HEK293T (cell line): Measurements from ENCODE around the gene MAST3.

Source experiments
- CTCF ChIA-PET: fragments of 350-600 bp; formaldehyde crosslinking; extraction: SDS; loops from one replicate; lab custom pipeline; 2021; ENCODE audit warnings: antibody characterized with exemption, inconsistent platforms; lab: Yijun Ruan, JAX
- POLR2A ChIA-PET: fragments of 350-600 bp; formaldehyde crosslinking; extraction: SDS; loops from one replicate; lab custom pipeline; 2020; ENCODE audit warnings: antibody characterized with exemption, inconsistent platforms; lab: Yijun Ruan, JAX
- DNase-seq: peaks from one replicate; pipeline ENCODE4 v3.0.0; 2012; ENCODE audit warnings: mixed read lengths; ENCODE audit errors: extremely low spot score
- ARNT ChIP-seq: fragments of 450-650 bp; IDR thresholded peaks from 2 replicates; pipeline ENCODE4 v1.6.1; 2017; ENCODE audit warnings: mild to moderate bottlenecking
- BHLHE40 ChIP-seq: fragments of 450-650 bp; IDR thresholded peaks from 2 replicates; pipeline ENCODE4 v1.6.1; 2016; ENCODE audit warnings: mild to moderate bottlenecking, moderate library complexity, borderline replicate concordance
- CTBP1 ChIP-seq: fragments of 450-650 bp; IDR thresholded peaks from 2 replicates; pipeline ENCODE4 v1.6.1; 2016; ENCODE audit warnings: borderline replicate concordance
- ELF4 ChIP-seq: fragments of 450-650 bp; IDR thresholded peaks from 2 replicates; pipeline ENCODE4 v1.6.1; 2017; ENCODE audit warnings: antibody characterized with exemption
- FOXA1 ChIP-seq: fragments of 450-650 bp; IDR thresholded peaks from 2 replicates; pipeline ENCODE4 v1.6.1; 2016; ENCODE audit warnings: mild to moderate bottlenecking
- FOXK2 ChIP-seq: fragments of 450-650 bp; IDR thresholded peaks from 2 replicates; pipeline ENCODE4 v1.6.1; 2016; ENCODE audit warnings: mild to moderate bottlenecking
- FOXM1 ChIP-seq: fragments of 450-650 bp; IDR thresholded peaks from 2 replicates; pipeline ENCODE4 v1.6.1; 2017; ENCODE audit warnings: mild to moderate bottlenecking, borderline replicate concordance
- HDGF ChIP-seq: fragments of 450-650 bp; IDR thresholded peaks from 2 replicates; pipeline ENCODE4 v1.6.1; 2017; ENCODE audit warnings: antibody characterized with exemption, borderline replicate concordance
- L3MBTL2 ChIP-seq: fragments of 450-650 bp; conservative IDR thresholded peaks from 2 replicates; pipeline ENCODE4 v1.6.1; 2016; ENCODE audit warnings: mild to moderate bottlenecking
- LEF1 ChIP-seq: fragments of 450-650 bp; IDR thresholded peaks from 2 replicates; pipeline ENCODE4 v1.6.1; 2017; ENCODE audit warnings: mild to moderate bottlenecking, borderline replicate concordance
- NFRKB ChIP-seq: fragments of 450-650 bp; IDR thresholded peaks from 2 replicates; pipeline ENCODE4 v1.6.1; 2016; ENCODE audit warnings: mild to moderate bottlenecking, moderate library complexity
- SP1 ChIP-seq: fragments of 450-650 bp; IDR thresholded peaks from 2 replicates; pipeline ENCODE4 v1.6.1; 2017
- SUZ12 ChIP-seq: fragments of 450-650 bp; IDR thresholded peaks from 2 replicates; pipeline ENCODE4 v1.6.1; 2016; ENCODE audit warnings: mild to moderate bottlenecking
- TARDBP ChIP-seq: fragments of 450-650 bp; IDR thresholded peaks from 2 replicates; pipeline ENCODE4 v1.6.1; 2016
- ZNF384 ChIP-seq: fragments of 450-650 bp; IDR thresholded peaks from 2 replicates; pipeline ENCODE4 v1.6.1; 2016
- TF ChIP-seq, protein P1 (sequence below): fragments of 450-650 bp; IDR thresholded peaks from 2 replicates; pipeline ENCODE4 v1.6.1; 2016

The MAST3 gene

DNA sequence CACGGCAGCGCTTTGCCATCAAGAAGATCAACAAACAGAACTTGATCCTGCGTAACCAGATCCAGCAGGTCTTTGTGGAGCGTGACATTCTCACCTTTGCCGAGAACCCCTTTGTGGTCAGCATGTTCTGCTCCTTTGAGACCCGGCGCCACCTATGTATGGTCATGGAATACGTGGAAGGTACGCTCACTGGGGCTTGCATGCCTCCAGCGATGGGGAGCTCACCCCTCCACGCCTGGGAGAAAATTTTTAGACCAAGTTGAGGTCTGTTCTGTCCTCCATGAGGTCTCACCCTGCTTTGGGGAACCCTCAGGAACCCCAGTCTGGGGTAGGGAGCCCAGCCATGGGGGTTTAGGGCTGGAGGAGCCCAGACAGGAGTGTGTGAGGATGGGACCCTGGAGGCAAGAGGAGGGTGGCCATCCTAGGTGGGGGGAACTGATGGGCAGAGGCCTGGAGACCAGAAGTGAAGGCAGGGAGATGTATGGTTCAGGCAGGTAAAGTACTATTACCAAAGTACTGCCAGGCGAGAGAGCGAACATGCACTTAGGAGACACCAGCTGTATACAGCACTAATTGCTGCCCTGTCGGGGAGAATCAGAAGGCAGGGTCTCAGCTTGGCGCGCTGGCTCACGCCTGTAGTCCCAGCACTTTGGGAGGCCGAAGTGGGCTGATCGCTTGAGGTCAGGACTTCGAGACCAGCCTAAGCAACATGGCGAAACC lies 33.1 kb downstream of the MAST3 start:
- no peak for DNase-seq
- POLR2A ChIA-PET = no interaction called here
- CTCF ChIA-PET = no interaction called here
- TF ChIP-seq LEF1 (no peak), CTBP1 (no peak), NFRKB (no peak), SUZ12 (no peak), HDGF (no peak), FOXA1 (no peak), ARNT (no peak), ZNF384 (no peak), ELF4 (no peak), FOXK2 (no peak), FOXM1 (no peak)
- TF ChIP-seq, protein P1, sequence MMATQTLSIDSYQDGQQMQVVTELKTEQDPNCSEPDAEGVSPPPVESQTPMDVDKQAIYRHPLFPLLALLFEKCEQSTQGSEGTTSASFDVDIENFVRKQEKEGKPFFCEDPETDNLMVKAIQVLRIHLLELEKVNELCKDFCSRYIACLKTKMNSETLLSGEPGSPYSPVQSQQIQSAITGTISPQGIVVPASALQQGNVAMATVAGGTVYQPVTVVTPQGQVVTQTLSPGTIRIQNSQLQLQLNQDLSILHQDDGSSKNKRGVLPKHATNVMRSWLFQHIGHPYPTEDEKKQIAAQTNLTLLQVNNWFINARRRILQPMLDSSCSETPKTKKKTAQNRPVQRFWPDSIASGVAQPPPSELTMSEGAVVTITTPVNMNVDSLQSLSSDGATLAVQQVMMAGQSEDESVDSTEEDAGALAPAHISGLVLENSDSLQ = no peak

DNA sequence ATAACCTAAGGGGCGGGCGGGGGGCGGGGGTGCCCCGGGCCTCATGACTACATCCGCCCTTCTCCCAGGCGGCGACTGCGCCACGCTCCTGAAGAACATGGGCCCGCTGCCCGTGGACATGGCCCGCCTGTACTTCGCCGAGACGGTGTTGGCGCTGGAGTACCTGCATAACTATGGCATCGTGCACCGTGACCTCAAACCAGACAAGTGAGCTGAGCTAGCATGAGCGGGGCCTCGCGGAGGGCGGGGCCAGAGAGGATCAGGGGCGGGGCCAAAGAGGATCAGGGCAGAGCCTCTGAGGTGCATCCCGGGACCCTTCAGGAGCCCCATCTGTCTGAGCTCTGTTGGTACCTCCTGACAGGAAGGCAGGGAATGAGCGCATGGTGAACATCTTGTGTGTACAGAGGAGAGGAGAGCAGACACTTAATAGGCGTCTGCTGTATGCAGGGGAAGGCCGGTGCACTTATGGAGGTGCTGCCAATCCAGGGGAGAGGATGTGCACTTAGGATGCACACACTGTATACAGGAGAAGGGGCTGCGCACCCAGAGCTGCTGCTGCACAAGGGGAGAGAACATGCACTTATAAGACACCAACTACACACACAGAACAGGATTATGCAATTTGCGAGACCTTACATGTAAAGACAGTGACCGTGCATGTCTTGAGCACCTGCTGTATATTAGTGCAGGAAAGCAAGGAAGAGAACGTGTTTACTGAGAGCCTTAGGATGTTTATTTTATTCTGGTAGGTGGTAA lies 34.4 kb downstream of the MAST3 start:
- no peak for DNase-seq
- TF ChIP-seq TARDBP (no peak), FOXK2 (no peak), NFRKB (no peak), CTBP1 (no peak)
- TF ChIP-seq, protein P1 = no peak
- ChIA-PET CTCF (interaction anchor here (1.8 kb wide), 1 partner anchor 18 kb away, joined by 5 read pairs; no protein-coding TSS in a partner anchor), POLR2A (no interaction called here)

DNA sequence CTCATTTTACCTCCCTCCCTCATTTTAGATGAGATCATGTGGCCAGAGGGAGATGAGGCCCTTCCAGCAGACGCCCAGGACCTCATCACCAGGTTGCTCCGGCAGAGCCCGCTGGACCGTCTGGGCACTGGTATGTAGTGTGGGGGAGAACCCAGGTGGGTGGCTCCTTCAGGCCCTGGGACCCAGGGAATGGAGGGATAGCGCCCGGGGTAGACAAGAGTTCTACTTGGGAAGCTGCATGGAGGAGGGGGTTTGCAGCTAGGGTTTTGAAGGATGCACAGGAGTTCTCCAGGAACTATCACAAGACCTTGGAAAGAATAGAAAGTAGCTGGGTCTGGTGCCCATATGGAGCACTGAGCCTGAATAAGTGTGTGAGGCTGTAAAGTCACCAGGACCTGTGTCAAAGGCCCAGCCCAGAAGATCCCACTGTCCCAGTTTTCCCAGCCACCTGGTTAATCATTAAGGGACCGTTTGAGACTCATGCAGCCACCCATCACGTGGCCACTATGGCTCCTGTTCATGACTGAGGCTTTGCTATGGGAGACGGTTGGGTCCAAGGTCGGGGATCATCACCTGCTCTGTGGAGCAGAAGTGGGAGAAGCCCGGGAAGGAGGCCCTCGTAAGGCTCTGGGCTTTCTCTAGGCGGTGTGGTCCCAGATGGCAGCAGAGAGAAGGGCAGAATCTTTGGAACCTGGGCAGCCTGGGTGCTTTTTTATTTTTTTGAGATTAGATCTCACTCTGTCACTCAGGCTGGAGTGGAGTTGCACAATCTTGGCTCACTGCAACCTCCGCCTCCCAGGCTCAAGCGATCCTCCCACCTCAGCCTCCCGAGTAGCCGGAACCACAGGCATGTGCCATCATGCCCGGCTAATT lies 38.4 kb downstream of the MAST3 start:
- ChIA-PET CTCF (interaction anchor here (1.1 kb wide), 1 partner anchor 23 kb away, joined by 3 read pairs; no protein-coding TSS in a partner anchor), POLR2A (no interaction called here)
- TF ChIP-seq LEF1 = no peak
- no peak for TF ChIP-seq L3MBTL2
- no peak for TF ChIP-seq HDGF
- TF ChIP-seq FOXK2 = no peak
- no peak for TF ChIP-seq BHLHE40
- TF ChIP-seq TARDBP = no peak
- TF ChIP-seq, protein P1 = no peak
- no peak for TF ChIP-seq CTBP1
- no peak for TF ChIP-seq ARNT
- TF ChIP-seq FOXM1 = no peak
- no peak for TF ChIP-seq SUZ12
- TF ChIP-seq ZNF384 = no peak
- TF ChIP-seq FOXA1 = no peak
- no peak for TF ChIP-seq SP1
- no peak for TF ChIP-seq NFRKB
- no peak for DNase-seq

- POLR2A ChIA-PET = no interaction called here
- no peak for DNase-seq
- no peak for TF ChIP-seq ARNT
- no peak for TF ChIP-seq SUZ12
- TF ChIP-seq ZNF384 = no peak
- no peak for TF ChIP-seq FOXK2
- CTCF ChIA-PET = interaction anchor here (0.5 to 1.0 kb wide), 2 partner anchors 15 to 34 kb away, joined by 3 read pairs; partner anchors contain the start of gene PIK3R2
Observed at GRCh38 chr19:18137242-18137641, 39.7 kb downstream of the MAST3 start.

DNA sequence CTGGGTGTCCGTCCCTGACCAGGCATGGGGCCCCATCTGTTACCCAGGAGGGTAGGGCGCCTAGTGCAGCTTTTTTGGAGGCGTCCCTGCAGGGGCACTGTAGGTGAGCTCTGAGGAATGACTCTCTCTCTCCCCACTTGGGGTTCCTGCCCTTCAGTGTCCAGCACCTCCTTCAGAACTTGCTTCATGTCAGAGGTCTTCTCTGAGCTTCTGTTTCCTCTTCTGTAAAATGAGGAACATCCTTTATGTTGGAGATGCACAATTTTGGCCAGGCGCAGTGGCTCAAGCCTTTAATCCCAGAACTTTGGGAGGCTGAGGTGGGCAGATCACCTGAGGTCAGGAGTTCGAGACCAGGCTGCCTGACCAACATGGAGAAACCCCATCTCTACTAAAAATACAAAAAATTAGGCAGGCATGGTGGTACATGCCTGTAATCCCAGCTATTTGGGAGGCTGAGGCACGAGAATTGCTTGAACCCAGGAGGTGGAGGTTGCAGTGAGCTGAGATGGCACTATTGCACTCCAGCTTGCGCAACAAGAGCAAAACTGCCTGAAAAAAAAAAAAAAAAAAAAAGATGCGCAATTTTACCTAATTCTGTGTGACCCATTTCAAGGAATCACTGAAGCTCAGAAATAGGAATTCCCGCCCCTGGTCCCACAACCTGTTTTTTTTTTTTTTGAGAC lies 40.2 kb downstream of the MAST3 start:
- POLR2A ChIA-PET = no interaction called here
- TF ChIP-seq ZNF384 (no peak), TARDBP (no peak), ELF4 (no peak), FOXM1 (no peak), SUZ12 (no peak), FOXA1 (no peak)
- DNase-seq = no peak
- CTCF ChIA-PET = interaction anchor here (1.0 kb wide), 1 partner anchor 15 kb away, joined by 3 read pairs; the partner anchor contains the start of gene PIK3R2

DNA sequence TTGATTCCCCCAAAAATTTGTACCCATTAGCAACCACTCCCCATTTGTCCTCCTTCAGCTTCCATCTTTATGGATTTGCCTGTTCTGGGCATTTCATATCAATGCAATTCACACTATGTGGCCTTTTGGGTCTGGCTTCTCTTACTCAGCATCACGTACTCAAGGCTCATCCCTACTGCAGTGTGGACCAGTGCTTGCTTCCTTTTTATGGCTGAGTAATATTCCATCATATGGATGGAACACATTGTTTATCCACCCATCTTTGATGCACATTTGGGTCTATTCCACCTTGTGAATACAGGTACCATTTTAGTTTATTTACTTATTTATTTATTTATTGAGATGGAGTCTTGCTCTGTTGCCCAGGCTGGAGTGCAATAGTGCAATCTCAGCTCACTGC lies 42.9 kb downstream of the MAST3 start:
- no peak for TF ChIP-seq ARNT
- TF ChIP-seq, protein P1 = no peak
- TF ChIP-seq SP1 = no peak
- no peak for TF ChIP-seq HDGF
- no peak for TF ChIP-seq FOXM1
- TF ChIP-seq CTBP1 = no peak
- TF ChIP-seq L3MBTL2 = no peak
- TF ChIP-seq NFRKB = no peak
- TF ChIP-seq FOXK2 = no peak
- no peak for TF ChIP-seq BHLHE40
- no peak for TF ChIP-seq ELF4
- TF ChIP-seq LEF1 = no peak
- POLR2A ChIA-PET = no interaction called here
- CTCF ChIA-PET = no interaction called here
- DNase-seq = no peak
